IPS-NIHi7 (cell line): ENCODE data around the gene SYT9.

ENCODE experiments used
- DNase-seq: peaks from one replicate; pipeline ENCODE4 v3.0.0; 2012; ENCODE audit warnings: mixed read lengths; ENCODE audit errors: extremely low spot score

Gene SYT9

DNA sequence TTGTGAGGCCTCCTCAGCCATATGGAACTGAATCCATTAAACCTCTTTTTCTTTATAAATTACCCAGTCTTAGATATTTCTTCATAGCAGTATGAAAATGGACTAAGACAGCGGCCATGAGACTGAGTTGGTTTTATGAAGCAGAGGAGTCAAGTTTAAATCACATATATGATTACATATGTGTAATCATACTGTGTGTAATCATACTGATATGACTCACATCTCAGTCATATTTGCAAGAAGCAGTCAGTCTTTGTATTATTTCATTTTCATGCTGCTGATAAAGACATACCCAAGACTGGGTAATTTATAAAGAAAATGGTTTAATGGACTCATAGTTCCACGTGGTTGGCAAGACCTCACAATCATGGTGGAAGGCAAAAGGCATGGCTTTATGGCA is 89.8 kb downstream of the SYT9 start:
- no peak for DNase-seq

DNA sequence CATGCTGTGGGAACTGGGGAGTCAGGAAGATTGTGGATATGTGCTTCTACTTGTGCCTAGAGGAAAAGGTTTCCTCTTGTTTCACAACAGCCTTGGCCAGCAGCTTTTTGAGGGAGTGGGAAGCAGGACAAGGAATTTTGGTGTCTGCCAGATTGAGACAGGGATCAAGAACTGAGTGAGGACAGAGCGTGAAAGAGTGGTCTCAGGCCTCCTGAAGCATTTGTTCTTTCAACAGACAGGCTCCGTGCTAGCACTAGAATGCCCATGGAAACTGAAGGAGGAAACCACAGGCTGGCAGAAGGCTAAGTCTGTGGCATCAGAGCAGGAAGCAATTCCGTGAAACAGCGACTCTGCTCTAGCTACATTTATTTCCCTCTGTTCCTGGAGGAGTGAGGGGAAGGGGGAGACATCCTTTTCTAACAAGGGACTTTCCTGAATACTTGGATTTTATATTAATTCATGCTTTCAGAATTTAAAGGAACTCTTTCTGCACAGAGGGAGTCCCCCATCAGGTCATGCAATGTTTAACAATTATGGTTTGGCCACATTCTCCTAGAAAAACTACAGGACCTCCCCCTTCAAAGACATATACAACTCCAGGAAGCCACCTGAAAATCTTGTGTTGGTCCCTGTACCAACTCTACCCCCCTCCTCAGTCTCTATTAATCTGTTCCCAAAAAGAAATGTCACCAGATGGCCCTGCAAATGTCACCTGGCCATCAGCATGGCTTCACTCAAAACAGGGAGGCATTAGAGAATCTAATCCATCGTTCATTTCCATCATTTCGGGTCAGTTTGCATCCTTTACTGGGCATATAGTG is 96.1 kb downstream of the SYT9 start:
- DNase-seq = no peak

DNA sequence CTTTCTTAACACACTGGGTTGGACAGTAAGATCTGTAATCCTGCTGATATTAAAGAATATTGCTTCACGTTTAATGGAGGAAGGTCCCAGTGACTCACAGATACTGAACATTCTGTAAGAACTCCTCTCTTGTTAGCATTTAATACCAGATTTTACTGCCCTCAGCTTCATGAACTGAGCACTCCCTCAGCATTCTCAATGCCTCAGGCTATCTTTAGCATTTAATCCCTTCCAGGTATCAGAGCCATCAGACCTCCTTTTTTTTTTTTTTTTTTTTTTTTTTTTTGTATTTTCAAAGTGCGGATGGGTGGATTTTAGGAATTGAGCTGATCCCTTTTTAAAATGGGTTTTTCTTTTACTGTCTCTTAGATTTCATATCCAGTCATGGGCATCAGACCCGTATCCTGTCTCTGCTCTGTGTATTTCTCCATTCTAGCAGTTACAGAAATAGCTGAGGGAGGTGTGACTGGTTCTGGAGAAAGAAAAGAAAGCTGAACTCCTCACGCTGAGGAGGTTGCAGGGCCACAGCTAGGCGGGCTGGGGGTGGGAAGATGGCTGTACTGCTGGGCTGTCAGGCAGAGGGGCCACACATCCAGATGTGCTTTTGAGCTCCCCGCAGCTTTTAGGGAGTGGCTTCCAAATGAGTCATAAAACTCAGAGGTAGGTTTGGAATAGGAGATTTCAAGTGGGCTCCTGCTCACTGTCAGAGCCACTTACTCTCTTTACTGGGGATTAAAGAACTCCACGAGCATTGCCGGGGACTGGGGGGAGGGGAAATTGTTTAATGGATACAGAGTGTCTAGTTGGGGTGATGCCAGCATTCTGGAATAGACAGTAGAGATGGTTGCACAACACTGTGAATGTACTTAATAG is 97.0 kb downstream of the SYT9 start:
- DNase-seq = peak; percentile 58

GRCh38 chr11:7351228-7351627 is 99.5 kb downstream of the SYT9 start:
- no peak for DNase-seq

GRCh38 chr11:7353100-7353499 is 101.4 kb downstream of the SYT9 start:
- peak; percentile 74 for DNase-seq

- no peak for DNase-seq
Measured at GRCh38 chr11:7364660-7365059, 113.0 kb downstream of the SYT9 start.

DNA sequence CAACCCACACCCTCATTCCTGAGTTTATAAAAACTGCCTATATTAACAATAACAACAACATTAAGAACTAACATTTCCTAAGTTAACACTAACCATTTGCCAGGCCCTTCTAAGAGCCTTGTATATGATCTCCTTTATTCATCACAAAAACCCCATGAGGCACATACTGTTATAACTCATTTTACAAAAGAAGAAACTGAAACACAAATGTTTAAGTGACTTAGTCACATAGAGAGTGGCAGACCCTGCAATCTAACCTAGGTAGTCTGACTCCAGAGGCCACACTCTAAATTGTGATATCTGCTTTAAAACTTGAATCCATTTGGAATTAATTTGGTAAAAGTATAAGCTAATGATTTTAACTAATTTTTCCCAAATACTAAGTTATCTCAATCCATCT is 116.1 kb downstream of the SYT9 start:
- DNase-seq = no peak

DNA sequence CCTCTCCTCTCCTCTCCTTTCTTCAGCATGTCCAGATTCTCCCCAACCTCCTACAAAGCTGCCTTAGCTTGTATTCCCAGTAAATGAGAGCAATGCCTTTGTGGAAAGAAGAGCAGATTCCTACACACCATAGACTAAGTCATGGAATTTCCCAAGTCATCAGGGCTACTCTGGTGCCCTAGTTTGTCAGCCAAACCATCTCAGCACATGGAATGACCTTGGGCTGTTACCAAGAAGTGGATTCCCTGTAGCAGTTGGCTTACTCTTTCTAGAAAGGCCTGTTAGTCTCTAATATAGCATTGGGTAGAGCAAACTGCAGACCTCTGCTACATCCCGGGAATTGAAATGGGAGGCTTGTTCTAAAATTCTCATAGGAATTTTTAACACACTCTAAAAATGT is 124.7 kb downstream of the SYT9 start:
- no peak for DNase-seq

- no peak for DNase-seq
Measured at GRCh38 chr11:7381937-7382336, 130.2 kb downstream of the SYT9 start.

DNA sequence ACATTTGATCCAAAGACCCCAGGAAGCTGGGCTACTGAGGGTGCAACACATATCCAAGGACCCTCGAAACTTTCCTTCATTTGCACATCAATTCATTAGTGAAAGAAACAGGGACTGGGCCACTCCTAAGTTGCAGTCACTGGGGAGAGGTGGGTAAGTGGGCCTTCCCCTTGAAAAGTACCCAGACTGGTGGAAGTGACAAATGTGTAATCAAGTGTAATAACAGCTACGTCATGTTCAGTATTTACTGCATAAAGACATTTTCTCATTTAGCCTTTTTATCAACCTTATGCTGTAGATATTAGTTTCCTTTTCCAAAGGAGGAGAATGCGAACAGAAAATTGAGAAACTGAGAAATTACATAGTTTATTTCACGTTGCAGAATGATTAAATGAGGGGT is 131.7 kb downstream of the SYT9 start:
- DNase-seq = no peak

- DNase-seq = no peak
Measured at GRCh38 chr11:7384691-7385090, 133.0 kb downstream of the SYT9 start.

DNA sequence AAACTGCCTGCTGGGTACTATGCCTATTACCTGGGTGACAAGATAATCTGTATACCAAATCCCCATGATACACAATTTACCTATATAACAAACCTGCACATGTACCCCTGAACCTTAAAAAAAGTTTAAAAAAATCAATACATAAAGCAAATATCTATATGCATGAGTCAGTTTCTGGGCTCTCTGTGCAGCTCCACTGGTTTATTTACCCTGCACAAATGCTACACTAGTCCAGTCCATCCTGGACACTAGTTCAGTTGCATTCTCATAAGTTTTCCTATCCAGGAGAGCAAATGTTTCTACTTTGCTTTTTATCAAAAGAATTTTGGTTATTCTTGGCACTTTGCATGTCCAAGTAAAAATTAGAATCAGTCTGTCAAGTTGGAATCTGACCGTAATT is 133.8 kb downstream of the SYT9 start:
- no peak for DNase-seq

DNA sequence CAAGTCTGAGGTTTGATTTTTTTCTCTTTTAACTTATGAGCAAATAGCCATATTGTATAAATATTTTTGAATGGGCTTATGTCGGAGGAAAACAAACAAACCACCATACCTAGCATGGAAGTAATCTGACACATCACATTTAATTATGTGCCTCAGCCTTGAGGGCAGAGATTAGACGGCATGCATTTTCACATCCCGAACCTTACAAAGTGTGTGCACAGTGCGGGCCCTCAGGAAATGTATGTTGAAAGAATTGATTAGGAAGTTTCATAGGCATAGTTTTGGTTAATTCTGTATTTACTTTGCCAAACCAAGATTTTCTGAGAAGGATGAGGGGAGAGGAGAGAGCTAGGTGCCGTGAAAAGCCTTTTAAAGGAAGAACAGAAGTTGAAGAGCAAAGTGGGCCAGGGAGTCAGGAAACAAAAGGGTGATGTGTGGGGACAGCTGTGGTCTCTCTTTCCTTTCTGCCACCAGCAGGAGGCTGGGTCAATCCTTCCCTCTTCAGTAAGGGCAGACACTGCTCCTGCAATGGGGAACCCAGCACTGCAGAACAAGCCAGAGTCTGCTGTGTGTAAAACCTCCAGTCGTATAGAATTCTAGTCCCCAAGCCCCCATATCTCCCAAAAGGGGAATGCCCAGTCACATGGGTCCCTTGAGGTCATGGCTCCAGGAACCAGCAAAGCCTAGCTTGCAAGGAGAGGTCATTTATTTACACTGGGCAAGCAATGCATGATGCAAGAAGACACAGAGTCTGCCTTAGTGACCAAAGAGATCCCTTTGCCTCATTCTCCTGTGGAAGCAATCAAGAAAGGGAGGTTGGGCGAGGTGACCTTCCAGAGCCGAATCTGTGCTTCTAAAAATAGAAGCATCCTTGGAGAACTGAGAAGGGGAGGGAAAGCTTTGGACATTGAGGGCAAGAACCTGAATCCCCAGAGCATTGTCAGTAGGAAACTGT is 162.5 kb downstream of the SYT9 start:
- DNase-seq = peak; percentile 38

DNA sequence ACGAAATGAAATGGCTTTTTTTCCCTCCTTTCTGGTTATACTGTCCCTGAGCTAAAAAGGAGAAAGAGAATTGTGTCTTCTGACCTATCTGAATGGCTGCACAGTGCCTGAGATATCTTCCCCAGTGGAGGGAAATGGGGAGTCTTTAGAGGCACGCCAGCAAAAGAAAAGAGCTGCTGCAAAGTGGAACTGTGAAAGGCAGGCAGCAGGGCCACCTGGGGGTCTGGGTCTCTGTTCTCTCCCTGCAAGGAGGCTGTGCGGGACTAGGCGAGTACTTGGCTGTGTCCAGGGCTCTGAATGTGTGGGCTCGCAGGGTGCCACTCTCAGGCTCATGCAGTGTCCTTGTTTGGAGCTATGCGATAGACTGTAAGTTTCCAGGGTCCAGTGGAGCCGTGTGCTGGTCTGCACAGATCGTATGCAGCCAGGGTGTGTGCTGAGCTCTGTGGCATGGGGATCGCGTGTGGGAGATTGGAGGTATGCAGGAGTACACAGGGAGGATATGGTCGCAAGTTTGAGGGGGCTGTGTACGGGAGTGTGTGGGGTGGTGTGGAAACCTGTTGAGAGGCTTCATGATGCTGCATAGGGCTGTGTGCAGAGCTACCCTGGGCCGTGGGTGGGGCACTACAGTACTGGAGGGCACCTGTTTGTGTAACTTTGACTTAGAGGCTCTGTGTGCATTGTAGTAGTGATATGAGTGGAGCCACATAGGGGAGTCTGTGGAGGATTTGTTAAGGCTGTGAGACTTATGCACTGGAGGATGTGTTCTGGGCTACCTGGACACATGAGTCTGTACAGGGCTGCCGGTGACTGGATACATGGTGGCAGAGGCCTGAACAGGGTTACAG is 163.5 kb downstream of the SYT9 start:
- DNase-seq = no peak

DNA sequence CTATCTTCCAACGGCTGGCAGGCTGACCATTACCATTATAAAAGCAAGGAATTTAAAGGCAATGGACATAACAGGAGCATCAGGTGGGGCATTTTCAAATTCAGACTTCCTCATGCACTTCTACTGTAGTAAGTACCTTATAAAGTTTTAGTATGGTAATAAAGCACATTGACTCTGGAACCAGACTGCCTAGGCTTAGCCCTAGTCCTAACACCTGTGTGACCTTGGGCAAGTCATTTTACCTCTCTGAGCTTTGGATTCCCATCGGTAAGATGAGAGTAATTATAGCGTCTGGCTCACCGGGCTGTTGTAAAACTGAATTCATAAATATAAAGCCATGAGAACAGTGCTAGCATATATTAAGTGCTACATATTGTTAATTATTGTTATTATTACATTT is 164.4 kb downstream of the SYT9 start:
- DNase-seq = no peak

DNA sequence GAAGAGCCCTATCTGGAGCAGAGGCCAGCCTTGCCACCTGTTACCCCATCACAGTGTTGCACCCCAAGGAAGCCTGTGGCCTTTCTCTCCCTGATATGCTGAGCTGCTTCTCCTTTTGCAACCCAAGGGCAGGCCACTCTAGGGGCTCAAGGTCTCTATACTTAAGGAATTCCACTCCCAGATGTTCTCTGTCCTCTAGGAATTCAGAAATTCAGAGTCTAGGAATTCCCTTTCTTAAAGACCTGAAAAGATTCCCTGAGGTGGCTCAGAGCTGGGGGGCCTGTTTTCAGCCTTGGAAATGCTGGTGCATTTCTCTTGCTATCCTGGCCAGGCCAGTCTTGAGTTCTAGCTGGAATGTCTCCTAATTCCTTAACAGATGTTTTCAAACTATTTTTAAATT is 165.6 kb downstream of the SYT9 start:
- DNase-seq = no peak

DNA sequence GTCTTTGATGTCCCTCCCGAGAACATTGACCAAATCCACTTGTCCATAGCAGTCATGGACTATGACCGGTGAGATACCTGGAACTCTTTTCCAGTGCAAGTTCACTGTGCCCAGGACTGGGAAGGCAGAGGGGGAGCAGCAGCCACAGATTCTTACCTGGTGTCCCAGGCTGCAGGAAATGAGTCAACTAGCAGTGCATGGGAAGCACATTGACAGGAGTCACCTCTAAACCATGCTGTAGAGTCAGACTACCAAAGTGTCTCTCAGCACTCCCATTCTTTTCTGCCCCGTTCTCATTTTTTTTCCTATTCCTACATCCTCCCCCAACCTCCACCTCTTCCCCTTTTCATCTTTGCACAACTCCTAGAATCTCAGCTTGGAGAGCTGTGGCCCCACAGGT is 166.4 kb downstream of the SYT9 start:
- no peak for DNase-seq

DNA sequence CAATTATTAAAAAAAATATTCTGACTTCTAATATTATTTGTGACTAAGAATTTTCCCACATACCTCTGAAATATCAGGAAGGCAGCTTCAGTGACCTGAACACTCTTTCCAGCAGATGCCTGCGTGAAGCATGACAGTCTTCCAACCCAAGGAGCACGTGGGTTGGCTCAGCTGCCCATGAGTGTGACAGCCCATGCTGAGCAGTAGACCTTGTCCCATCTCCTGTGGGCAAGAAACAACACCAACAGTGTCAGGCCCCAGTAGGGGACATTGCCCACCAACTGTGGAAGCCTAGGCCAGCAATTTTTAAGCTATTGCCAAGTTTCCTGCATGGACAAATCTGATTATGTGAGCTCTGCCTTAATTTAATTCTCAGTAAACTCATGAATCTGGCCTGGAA is 167.2 kb downstream of the SYT9 start:
- no peak for DNase-seq

GRCh38 chr11:7421136-7421535 is 169.4 kb downstream of the SYT9 start:
- DNase-seq = no peak

GRCh38 chr11:7422544-7423331 is 171.0 kb downstream of the SYT9 start:
- DNase-seq = no peak
